H4 (cell line): ENCODE measurements around the gene RPS19BP1. TPM values are rescaled to one million over a fixed set of nuclear protein-coding genes. Genes with fewer than 3 reads are reported as not detected.

ENCODE experiments used
- DNase-seq: peaks from one replicate; pipeline ENCODE4 v3.0.0-alpha.2; 2015; ENCODE audit warnings: low spot score
- total RNA-seq: library from RNA; depleted of rRNA; stranded (reverse); fragments of >200 nt; shearing (Covaris generic); gene quantifications from 2 replicates; pipeline ENCODE4 v1.2.3, GENCODE V29; 2014; rRNA removed

RPS19BP1 gene
- total RNA-seq, 1 experiment from 2014 or later, result 92.5 TPM

DNA sequence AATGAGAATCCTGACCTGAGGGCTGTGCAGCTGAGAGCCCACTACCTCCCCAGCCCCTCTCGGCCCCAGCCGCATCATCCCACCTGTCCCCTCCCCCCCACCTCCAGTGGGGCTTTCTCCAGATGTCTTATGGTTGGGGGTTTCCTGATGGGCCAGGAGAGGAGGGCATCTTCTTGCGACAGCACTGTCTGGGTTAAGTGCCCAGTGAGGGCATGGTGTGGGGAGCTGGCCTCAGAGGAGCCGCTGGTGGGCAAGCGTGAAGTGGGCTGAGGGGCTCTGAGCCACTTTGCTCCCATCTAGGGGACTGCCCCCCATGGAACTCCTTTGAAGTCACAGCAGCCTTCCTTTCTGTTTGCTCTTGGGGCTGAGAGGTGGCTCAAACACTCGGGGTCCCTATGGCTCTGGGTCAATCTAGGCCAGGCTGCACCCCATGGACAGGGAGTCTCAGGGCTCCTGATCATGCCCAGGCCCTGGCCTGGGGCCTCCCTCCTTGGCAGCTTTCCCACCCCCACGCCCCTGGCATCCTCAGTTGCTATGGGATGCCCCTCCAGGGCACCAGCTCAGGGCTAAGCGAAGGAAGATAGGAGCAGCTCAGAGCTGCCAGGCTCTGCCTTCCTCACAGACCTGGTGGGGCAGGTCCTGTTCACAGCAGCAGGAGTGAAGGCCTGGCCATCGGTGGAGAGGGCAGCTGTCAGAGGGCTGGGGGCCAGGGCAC is 41.4 kb downstream of the RPS19BP1 start:
- DNase-seq, result no peak

DNA sequence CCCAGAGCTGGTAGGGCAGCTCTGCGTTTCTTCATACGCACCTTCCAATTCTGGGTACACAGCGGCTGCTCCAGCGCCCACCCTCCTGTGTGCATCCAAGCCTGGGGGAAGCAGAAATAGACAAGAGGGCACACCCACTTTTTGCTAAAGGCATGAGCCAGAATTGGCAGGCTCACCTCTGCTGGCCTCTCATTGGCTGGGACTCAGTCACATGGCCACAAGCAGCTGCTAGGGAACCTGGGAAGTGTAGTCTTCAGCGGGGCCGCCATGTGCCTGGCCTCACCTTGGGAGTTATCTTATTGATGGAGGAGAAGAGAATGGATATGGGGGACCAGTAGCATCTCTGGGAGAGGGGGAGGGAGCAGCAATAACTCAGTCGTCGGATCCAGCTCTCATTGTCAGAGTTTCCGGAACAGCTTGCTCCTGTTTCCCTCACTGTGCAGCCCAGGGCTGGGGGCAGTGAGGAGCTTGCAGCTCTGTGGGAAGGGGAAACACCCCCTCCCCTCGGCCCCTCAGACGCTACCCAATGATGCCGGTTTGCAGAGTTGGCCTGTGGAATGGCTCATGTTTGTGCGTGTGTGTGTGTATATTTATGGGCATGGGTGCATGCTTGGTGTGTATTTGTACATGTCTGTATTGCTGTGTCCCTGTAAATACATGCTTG is 42.3 kb downstream of the RPS19BP1 start:
- peak; percentile 67 for DNase-seq

DNA sequence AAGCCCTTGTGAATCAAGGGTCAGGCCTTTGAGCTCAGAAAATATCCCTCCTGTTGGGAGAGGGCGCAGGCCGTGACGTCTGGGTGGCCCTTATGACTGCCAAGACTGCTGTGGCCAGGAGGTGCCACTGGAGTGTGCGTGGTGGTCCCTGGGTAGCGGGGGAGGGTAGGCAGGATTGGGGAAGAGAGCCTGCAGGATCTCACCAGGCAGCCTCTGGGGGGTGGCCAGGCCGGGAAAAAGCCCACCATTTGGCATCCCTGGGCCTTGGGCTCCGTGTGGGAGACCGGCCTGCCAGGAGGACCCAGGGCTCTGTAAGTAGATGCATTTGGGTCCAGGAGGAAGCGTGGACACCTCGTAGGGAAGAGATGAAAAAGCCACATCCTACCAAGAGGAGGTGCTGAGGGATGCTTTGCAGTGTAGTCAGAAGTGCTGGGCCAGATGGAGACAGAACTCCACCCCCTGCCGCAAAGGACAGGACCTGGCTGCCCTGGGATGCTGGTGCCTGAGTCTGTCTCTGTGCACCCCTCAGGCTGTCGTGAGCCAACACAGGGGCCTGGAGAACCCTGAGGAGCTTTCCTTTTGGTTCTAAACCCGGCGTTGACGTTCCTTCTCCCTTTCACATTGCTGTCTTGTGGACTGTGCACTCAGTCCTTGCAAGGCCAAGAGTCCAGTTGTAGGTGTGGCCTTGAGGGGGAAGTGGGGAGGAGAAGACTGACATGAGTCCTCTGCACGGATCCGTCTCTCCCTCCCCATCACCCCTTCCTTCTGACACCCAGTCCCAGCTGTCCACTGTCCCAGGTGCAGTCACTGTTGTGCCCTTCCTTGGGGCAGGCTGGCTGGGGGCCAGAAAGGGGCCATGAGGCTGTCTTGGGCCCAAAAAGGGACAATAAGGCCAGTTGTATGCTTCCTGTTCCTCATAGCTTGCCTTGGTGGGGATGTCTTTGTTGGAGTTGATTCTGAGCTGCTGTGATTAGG is 43.2 kb downstream of the RPS19BP1 start:
- DNase-seq, result no peak

DNA sequence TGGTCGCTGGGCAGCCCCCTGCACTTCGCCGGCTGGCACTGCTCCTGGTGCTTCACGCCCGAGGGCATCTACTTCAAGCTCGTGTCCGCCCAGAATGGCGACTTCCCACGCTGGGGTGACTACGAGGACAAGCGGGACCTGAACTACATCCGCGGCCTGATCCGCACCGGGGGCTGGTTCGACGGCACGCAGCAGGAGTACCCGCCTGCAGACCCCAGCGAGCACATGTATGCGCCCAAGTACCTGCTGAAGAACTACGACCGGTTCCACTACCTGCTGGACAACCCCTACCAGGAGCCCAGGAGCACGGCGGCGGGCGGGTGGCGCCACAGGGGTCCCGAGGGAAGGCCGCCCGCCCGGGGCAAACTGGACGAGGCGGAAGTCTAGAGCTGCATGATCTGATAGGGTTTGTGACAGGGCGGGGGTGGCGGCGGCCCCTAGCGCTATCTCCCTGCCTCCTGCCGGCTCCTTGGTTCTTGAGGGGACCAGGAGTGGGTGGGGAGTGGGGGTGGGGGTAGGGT is 43.9 kb downstream of the RPS19BP1 start:
- no peak for DNase-seq

DNA sequence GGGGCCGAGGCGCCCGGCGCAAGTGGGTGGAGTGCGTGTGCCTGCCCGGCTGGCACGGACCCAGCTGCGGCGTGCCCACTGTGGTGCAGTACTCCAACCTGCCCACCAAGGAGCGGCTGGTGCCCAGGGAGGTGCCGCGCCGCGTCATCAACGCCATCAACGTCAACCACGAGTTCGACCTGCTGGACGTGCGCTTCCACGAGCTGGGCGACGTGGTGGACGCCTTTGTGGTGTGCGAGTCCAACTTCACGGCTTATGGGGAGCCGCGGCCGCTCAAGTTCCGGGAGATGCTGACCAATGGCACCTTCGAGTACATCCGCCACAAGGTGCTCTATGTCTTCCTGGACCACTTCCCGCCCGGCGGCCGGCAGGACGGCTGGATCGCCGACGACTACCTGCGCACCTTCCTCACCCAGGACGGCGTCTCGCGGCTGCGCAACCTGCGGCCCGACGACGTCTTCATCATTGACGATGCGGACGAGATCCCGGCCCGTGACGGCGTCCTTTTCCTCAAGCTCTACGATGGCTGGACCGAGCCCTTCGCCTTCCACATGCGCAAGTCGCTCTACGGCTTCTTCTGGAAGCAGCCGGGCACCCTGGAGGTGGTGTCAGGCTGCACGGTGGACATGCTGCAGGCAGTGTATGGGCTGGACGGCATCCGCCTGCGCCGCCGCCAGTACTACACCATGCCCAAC is 44.6 kb downstream of the RPS19BP1 start:
- DNase-seq, result no peak

DNA sequence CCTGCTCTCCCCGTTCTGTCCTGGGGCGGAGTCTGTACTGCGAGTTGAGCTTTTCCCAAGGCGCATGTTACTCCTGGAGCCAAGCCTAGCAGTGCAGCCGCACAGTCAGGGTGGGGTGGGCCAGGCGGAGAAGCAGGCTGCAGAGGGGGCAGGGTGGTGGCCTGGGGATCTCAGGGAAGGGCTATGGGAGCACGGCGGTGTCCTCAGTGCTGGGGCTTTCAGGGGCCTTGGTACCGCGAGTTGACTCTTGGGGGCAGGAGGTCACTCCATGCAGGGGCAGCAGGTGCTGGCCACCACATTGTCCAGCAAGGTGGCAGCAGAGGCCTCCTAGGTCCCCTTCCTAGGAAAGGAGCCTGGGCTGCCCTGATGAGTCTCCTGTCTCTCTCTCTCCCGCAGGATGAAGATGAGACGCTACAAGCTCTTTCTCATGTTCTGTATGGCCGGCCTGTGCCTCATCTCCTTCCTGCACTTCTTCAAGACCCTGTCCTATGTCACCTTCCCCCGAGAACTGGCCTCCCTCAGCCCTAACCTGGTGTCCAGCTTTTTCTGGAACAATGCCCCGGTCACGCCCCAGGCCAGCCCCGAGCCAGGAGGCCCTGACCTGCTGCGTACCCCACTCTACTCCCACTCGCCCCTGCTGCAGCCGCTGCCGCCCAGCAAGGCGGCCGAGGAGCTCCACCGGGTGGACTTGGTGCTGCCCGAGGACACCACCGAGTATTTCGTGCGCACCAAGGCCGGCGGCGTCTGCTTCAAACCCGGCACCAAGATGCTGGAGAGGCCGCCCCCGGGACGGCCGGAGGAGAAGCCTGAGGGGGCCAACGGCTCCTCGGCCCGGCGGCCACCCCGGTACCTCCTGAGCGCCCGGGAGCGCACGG is 45.4 kb downstream of the RPS19BP1 start:
- DNase-seq, result no peak

DNA sequence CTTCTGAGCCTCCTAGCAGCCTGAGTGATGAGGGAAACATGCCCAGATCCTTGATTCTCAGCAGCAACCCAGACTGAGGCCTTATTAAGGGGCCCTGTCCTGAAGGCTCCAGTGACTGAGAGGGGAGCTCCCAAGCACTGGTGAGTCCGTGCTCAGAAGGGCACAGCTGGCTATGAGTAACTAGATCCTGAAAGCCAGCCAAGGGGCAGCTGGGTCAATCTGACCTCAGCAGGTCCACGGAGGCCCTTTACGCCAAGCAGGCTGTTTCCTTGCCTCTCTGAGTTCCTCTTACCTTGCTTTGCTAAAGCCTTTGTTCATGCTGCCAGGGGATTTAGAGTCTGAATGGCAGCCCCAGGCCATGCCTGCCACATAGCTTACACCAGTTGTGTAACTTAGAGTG is 49.8 kb downstream of the RPS19BP1 start:
- DNase-seq, result no peak

DNA sequence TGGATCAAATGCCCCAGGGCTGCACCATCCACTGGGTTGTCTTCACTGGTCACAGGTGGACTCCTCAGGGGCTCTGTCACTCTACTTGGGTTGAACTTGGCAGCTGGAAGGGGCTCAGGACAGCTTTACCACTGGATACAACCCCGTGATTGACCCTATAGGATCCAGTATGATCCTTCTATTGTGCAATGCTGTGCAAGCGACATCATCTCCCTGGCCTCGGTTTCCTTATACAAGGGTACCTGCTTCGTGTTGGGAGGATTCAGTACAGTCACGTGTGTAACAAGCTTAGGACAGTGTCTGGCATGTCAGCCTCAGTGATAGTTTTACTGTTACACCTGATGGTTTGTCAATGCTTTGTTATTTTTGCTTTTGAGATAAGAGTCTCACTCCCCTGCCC is 51.0 kb downstream of the RPS19BP1 start:
- no peak for DNase-seq

DNA sequence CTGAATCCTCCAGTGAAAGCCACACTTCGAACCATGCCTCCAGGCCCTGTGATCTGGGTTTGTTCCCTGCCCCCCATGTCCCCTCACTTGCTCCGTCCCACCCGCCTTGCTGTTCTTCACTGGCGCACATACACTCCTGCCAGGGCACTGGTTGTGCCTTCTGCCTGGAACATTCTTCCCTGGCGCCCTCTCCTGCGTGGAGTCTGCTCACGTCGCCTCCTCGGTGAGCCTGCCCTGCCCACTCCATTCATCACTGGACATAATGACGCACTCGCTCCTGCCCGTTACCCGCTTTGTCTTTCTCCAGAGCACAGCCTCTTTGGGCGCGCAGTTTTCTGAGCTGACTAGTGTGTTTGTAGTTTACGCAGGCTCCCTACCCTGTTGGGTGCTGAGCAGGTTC is 51.5 kb downstream of the RPS19BP1 start:
- no peak for DNase-seq

DNA sequence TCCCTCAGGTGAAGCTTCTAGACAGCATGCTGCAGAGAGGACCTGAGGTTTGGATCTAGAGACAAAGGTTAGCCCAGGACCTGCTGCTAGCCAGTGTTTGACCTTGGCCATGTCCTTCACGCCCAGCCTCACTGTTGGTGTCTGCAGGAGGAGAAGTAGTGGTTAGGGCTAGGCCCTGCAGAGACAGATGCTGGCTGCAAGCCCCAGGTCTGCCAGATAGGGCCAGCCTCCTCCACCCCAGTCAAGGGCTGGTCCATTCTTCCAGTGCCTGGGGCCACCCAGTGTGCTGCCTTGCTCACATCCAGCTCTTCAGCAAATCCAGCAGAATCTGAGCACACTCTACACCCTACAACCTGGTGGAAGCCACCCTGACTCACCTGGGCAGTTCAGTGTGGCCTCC is 52.0 kb downstream of the RPS19BP1 start:
- no peak for DNase-seq

DNA sequence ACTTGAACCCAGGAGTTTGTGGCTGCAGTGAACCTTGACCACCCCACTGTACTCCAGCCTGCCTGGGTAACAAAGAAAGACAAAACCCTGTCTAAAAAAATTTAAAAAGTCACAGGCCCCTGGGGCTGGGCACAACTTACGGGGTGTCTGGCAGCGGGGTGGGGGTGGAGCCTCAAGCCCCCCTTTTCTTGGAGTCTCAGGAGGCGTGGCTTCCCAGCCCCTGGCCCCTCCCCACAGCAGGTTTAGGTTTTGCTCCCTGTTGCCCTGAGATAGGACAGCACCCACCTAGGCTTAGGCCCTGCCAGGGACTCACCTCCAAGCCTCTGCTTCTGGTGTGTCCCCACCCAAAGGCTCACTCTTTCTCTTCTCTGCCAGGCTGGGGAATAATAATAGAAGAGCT is 53.3 kb downstream of the RPS19BP1 start:
- no peak for DNase-seq

Other genes with a start within 250 kb of the RPS19BP1 start
- gene RPL3, start 213.1 kb downstream of the RPS19BP1 start, total RNA-seq, result 2,177 and 2,312 TPM in 2 replicates
- 19.9 and 23.0 TPM in 2 replicates for gene SYNGR1, start 182.8 kb downstream of the RPS19BP1 start, total RNA-seq
- 8.6 and 17.1 TPM in 2 replicates for gene TAB1, start 133.0 kb downstream of the RPS19BP1 start, total RNA-seq
- gene MGAT3, start 75.7 kb downstream of the RPS19BP1 start, total RNA-seq, result 0.80 and 1.1 TPM in 2 replicates
- 18.0 and 19.8 TPM in 2 replicates for gene MIEF1, start 30.5 kb downstream of the RPS19BP1 start, total RNA-seq
- gene ATF4, start 12.2 kb downstream of the RPS19BP1 start, total RNA-seq, result 379 and 444 TPM in 2 replicates
- 0.19 TPM in 1 of 2 replicates, not detected in the other for gene CACNA1I, start 38.0 kb upstream of the RPS19BP1 start, total RNA-seq